ENCODE results near the gene EPN3.

The EPN3 gene

DNA sequence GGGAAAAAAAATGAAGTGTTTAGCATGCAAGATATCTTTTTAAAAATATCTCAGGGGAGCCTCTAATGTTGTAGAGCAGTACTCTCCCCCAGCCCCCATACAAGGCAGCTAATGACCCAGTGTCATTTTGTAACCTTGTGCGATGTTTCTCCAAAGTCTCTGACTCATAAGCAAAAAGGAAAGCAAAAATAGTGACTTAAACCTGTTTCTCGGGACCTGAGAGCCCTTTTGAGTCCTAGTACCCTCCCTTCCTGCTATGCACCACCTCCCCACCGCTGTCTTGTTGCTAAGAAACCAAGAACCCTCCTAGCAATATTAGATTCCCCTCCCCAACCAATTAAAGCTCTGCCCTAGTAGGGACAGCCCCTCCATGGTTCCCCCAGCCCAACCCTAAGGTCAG, 21.5 kb upstream of the EPN3 start:
- DNase-seq, result no peak

DNA sequence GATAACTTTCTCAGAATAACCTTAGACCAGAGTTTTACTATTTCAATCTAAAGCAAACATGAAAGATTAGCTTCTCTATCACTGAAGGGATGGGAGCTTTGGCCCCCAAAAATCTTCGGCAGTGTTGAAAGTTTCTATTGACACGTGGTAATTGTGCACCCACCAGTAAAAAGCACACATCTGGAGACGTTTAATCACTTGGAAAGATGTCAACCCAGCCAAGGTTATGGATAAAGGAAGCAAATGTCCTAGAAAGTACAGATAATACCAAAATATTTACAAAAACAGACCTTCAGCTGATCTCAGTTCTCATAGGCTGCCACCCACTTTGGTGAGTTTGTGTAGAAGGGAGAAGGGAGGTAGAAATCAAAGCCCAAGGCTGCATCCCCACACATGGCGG, 19.0 kb upstream of the EPN3 start:
- no peak for DNase-seq

DNA sequence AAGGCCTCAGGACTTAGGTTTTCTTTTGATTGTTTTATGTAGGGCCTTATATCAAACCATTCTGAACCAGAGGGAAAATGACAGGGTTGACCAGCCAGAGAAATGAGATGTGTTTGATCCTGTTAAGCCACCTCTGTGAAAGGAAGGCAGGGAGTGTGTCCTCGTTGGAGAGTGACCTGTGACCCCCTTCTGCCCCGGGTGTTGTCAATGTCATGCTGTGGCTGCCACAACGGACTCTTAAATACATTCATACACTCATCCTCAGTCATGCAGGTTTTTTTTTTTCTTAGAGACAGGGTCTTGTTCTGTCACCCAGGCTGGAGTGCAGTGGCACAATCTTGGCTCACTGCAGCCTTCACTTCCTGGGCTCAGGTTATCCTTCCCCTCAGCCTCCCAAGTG, 18.1 kb upstream of the EPN3 start:
- no peak for DNase-seq

DNA sequence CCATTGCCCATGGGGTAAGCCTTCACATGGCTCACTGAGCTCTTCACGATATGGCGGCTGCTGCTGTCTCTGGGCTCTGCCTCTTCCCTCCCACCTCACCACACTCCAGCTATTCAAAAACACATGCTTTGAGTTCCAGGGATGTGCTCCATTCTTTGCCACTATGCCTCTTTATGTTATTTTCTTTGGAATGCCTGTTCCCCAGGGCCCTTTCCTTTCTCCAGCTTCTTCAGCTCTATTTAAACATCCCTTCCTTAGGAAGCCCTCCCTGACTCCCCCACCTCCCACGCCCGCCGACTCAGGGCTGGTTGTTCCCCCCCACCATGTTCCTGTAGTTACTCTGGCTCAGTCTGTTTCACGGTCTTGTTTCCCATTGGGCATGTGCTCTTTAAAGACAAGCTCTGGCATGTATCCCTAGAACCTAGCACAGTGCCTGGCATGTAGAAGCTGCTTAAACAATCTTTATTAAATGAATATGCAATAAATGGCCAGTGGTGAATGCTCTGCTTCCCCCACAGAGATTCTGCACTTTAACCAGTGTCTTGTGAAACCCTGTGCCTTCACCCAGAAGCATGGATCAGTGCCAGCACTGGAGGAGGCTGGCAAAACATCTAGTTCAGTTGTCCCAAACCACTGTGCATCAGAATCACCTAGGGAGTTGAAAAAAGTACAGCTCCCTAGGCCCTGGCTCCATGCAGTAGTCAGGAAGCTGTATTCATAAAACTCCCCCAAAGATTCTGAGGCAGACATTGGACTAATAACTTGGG, 17.4 kb upstream of the EPN3 start:
- DNase-seq, result peak in 1 of 2 experiments; percentile 34

DNA sequence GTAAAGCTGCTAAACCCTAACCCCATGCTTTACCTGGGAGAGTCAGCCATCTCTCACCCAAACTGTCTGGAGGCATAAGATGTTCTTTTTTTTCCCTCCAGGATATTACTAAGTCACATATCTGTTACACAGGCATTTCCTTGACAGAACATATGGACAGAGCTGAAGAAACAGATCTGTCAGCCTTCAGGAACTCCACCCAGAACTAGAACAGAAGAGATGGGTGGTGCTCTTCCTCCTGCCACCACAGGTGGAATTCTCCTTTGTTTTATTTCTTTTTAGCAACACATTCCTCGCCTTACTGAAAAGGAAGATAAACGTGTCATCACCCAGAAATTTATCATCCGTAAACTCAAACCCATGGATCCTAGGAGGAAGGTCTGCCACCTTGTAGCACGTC, 15.5 kb upstream of the EPN3 start:
- no peak for DNase-seq

DNA sequence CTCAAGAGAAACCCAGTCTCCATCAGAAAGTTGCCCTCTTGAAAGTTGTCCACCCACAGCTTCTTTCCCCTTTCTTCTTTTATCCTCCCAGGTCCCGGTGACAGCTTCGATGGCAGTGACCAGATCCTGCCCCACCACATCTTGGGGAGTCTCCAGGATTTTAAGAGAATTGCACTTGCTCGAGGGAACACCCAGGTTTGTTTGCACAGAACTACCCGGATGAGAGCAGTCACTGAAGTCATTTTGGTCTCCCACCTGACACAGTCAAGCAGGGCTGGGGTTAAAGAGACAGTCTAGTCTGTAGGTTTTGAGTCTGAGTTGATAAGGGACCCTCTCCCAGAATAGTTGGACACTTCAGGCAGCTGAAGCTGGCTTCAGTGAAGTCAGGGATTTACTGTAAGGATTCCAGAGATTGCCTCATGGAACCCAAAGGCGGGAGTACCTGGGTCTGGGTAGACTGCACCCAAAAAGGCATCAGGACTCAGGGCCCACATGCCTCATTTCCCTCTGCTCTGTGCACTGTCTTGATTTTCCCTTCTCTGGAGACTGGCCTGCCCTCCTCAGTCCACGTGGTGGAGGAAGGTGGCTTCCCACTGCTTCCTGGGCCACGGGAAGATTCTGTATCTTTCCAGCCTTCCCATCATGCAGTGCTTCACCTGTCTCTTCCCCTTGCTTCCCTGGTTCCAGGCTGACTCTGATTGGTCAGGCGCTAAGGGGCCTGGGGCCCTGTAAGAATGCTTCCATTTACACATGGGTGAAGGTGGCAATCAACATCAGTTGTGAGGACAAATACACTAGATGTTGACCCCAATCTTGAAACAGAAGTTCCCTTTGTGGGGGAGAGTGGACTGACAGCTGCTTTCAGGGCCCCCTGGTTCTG, 14.8 kb upstream of the EPN3 start:
- no peak for DNase-seq

DNA sequence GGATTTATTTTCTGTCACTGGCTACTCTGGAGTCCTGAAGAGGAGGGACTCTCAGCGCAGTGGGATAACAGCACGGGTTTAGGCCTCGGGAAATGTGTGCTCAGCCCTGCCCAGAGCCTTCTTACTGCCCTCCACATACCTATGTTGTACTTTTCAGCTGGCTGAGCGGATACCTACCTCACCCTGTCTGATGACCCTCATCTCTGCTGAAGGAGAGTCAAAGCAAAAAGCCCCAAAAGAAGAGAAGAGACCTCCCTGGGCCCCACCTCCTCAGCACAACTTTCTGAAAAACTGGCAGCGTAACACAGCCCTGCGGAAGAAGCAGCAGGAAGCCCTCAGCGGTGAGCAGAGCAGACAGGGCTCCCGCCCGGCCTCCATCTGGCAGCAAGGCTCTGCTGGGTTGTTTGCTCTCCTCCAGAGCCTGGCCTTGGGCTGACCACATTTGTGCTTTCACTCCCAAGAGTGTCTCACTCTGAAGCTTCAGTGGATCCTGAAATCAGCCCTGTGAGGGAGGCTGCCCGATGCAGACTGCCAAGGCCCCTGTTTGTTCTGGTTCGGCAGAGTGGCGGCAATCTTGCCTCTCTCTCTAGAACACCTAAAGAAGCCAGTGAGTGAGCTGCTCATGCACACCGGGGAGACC, 14.0 kb upstream of the EPN3 start:
- peak; percentile 14 to 64 for DNase-seq

DNA sequence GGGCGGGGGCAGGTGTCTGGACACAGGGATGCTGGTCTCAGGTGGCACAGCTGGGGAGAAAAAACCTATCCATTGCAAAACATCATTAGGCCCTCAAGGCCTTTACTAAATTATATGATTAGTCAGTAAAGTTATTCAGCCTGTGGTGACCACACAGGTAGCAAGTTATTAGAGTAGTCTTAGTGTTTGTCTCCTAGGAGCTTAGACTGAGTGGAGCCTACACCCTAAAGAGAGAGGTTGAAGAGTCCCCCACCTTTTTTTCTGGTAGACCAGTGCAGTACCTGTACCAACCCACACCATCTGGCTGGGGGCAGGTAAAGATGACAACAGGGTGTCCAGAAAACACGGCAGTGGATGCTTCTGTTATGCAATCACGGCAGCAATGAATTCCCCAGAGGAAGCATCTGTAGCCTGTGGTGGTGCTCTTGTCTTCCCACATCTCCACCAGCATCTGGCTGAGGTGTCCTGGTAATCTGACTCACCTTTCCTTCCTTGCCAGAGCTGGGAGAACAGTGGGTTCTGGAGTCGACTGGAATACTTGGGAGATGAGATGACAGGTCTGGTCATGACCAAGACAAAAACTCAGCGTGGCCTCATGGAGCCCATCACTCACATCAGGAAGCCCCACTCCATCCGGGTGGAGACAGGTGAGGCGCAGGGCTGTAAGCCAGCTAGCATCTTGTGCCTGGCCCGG, 13.2 kb upstream of the EPN3 start:
- no peak for DNase-seq

DNA sequence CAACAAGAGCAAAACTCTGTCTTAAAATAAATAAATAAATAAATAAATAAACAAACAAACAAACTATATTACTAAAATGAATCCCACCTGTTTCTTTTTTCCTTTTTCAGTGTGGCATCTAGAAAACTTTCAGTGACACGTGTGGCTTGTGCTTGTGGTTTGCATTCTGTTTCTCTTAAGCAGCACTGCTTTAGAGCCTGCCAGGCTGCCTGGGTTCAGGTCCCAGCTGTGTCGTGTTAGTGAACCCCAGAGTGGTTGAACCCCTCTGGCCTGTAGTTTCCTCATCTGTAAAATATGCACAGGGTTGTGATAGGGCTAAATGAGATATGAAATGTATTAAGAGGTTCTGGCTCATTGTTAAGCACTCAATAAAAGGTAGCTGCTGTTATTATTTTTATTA, 12.1 kb upstream of the EPN3 start:
- no peak for DNase-seq

DNA sequence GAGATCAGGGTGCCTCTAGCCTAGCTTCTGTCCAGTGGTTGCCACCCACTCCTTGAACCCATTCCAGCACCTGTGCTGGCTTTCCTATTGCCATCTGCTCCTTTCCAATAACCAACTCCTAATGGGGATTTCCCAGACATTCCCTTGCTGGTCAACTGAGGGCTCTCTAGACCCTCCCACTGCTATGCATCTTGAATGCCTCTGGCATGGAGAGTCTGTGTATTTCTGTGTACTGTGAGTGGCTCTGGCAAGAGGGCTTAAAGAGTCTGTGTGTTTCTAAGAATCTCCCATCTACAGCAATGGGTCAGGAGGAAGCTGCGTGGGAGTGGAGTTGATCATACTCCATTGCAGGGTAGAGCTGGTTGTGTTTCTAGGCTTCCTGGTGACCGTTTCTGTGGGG, 11.0 kb upstream of the EPN3 start:
- DNase-seq, result no peak

DNA sequence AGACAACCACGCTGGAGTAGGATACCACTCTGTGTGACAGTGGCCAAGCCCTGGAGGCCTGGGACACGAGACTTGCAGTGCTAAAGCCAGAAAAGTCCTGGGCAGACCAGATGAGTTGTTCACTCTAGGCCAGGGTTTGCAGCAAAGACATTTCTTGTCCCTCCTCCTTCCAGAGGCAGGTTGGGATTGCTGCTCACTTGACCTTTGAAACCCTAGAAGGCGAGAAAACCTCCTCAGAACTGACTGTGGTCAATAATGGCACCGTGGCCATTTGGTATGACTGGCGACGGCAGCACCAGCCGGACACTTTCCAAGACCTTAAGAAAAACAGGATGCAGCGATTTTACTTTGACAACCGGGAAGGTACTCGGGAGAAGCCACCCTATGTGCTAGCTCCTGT, 9.8 kb upstream of the EPN3 start:
- DNase-seq, result no peak

DNA sequence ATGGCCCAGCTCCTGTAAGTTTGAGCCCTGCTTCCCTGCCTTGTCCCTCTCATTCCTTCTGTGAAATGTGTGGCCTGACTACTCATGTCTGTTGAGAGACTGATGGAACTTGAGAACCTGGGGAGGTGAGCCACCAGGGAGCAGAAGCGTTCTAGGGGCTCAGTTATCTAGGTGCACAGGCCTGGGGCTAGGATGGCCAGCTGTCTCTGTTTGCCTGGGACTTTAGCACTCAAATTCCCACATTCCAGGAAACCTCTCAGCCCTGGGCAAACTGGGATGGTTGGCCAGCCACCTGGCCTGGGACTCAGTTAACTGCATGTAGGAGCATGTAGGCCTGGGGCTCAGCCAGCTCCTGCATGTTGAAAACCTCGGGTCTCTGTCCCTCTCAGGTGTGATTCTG, 9.3 kb upstream of the EPN3 start:
- DNase-seq, result no peak

DNA sequence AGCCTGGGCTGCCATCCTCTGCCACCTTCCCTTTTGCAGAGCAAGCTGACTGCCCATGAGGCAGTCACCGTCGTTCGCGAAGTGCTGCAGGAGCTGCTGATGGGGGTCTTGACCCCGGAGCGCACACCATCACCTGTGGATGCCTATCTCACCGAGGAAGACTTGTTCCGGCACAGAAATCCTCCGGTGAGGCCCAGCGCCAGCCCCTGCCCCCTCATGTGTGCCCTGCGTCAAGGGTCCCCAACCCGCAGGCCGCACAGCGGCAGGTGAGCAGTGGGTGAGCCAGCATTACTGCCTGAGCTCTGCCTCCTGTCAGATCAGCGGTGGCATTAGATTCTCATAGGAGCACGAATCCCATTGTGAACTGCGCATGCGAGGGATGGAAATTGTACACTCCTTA, 7.7 kb upstream of the EPN3 start:
- no peak for DNase-seq

DNA sequence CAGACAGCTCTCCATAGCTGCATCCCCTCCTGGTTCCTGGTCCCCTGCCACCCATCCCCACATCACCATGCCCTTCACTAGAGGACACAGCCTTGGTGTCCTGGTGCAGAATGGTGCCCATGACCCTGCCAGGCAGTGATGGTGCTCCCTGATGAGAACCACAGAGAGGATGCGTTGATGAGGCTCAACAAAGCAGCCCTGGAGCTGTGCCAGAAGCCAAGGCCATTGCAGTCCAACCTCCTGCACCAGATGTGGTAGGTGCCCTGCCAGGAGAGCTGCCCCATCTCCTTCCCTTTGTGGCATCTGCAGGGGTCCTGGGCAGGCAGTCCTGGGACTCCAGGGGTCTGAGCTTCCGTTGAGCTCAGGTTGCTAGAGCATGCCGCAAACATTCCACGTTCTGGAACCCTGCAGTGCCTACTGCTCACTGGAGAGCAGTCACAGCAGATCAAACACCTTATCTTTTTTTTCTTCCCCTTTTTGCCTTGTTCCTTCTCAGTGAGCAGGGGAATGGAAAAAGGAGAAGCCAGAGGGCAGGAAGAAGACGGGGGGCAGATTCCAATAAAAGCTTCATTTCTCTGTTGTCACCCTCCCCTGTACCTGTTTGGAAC, 5.3 kb upstream of the EPN3 start:
- DNase-seq, result no peak

DNA sequence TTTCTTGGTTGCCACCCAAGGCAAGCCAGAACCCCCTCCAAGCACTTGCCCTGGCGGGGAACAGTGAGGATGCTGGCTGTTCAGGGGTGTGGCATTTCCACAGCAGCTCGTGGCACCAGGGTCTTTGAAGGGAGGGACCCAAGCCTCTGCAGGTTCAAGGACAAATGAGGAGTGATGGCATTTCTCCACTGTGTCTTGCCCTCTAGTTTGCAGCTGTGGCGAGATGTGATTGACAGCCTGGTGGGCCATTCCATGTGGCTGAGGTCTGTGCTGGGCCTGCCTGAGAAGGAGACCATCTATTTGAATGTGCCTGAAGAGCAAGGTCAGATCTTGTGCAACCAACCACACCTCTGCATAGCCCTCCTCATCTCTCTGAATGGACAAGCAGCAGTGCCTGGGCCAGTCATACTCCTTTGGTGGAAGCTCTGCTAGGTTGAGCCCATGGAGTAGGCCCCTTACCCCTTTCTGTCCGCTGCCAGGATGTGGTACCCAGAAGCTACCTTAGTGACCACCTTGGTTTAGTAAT, 4.5 kb upstream of the EPN3 start:
- no peak for DNase-seq

DNA sequence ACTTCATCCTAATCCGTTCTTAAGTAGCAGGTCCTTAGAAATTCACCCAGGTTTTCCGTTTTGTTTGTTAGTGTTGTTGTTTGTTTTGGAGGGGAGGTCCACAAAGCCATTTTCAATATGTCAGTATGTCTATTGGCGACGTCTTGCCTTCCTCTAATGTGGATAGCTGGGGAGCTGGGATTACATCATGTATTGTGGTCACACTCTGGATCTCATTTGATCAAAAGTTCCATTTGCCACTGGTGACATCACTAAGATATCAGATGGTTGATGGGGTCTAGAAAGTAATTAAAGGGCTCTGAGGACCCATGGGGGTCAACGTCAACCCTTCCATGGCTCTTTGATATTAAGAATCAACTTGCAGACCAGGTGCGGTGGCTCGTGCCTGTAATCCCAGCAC, 2.7 kb upstream of the EPN3 start:
- DNase-seq, result no peak

DNA sequence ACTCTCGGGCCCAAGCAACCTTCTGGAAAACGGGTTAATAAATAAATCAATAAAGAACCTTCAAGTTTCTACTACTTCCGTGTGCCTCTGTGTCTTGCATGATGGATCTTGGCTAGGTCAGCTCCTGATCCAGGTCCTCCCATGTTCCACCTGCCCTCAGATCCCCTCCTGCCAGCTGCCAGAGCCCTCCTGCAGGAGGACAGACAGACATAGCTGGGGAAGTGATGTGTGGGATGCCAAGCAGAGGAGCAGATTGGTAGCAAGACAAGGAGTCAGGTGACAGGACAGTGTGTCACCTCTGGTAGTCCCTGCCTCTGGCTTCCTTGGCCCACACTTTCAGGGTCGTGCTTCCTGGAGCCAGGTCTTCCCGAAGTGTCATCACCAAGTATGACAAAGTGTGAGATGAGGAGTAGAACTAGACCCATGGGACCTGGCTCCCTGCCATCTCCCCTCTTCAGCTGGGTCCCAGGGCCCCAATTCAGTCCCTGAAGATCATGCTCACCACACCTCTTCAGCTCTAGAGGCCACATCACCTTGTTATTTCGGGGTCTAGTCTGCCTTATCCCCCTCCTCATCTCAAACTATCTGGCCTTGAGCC, 1.0 kb upstream of the EPN3 start:
- DNase-seq, result no peak

DNA sequence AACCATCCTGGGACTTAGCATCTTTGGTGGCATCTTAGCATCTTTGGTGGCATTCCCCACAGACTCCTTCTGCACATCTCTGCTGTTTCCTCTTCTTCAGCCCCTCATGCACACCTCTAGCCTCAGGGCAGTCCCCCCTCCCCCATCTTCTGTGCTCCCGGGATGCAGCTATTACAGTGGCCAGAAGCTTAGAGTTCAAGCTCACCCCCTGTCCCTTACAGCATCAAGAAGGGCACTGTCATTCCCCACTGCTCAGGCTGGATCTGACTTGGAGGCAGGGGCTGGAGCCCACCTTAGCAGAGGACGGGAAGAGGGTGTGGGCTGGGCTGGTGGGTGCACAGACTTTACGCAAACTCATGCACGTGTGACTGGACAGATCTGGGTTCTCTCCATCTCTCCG, 650 bp downstream of the EPN3 start:
- no peak for DNase-seq

DNA sequence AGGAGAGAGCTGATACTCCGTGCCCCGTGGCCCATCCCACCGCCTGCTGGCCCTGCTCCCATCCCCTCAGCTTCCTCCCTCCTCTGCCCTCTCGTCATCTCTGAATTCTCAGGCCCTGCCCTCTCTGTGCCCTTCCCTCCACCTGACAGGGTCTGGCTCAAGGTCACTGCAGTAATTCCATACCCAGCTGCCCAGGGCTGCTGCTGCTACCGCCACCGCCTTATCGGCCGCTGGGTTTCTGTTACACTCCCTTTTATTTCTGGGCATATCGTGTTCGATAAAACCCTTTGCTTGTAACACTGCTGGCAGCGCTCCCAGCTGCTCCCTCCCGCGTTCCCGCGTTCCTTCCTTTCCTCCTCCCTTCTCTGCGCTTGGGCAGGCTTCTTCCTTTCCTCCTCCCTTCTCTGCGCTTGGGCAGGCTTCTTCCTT, 1.2 kb downstream of the EPN3 start:
- no peak for DNase-seq

DNA sequence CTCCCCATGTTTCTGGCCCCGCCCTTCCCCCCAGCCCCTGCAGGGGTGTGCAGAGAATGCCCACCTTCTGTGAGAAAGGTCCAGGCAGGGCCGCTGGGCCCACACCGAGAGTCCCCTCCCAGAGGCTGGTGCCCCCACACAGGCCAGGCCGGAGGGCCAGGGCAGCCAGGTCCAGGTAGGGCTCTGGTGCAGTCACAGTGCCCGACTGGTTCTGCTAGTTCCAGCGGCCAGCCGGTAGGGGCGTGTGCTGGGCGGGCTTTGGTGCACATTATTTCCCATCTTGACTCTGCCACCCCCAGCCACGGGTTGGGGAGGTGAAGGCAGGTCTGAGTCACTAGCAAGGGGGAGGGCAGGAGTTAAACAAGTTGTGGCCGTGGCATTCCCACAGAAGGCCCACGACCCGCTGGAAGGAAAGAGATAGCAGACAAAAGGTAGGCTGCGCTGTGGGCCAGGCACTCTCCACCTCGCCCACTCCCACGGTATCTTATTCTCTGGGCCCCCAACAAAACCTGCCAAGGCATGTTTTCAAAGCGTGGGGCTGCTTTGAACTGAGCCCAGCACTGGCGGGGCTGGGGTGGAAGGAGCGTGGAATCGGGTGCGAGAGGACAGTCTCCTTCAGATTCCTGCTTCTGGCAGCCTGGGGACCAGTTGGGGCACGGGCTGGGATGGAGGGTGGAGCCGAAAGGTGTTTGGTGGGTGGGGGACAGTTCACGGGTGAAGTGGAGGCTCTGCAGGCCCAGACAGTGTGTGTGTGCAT, 1.9 kb downstream of the EPN3 start:
- DNase-seq, result no peak

DNA sequence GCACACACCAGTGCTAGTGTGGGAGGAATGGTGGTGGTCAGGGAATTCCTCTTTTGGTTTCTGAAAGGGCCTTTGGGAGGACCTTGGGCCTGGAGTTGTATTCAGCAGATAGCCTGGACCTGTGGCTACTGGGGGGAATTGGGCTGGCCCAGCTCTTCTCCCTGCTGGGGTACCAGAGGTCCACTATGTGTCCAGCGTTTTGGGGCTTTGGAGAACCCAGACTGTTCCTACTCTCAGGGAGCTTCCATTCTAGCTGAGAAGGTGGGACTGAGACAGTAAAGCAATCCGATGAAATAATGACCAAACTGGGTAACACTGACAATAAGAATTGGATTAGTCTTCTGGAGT, 2.4 kb downstream of the EPN3 start:
- DNase-seq, result no peak

DNA sequence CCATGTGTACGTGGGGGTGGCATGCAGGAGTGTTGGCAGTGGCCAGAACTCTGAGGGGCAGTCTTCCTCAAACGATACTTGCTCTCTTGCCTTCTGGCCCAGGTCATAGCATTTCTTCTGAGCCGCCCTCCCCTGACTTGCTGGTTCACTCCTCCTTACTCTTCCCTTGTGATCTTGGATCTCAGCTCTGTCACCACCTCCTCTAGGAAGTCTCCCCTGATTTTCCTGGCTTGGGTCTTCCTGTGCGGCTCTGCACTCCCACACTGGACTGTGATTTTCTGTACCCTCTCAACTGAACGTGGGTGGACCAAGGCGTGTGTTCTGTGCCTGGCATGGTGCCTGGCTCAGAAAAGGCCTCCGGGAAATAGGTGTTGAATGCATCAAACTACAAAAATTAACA, 2.9 kb downstream of the EPN3 start:
- no peak for DNase-seq

Measured in NCI-H446 (cell line).